NCI-H1092 (cell line): Measurements from ENCODE around the gene MUC20.
"Not testable (repeated sequence)": the region's sequence is repeated elsewhere in the genome, so short reads cannot be mapped to it uniquely, and the experiment has no call there.

ENCODE experiments used
- DNase-seq: peaks from one replicate; lab custom pipeline; 2025; lab: John Stamatoyannopoulos, UW

MUC20 gene

GRCh38 chr3:195731356-195731905, 10.7 kb downstream of the MUC20 start:
- no peak for DNase-seq

- no peak for DNase-seq
Observed at GRCh38 chr3:195732940-195733339, 12.2 kb downstream of the MUC20 start.

- no peak for DNase-seq
Observed at GRCh38 chr3:195735036-195735695, 14.4 kb downstream of the MUC20 start.

- DNase-seq = no peak
Observed at GRCh38 chr3:195736866-195737490, 16.2 kb downstream of the MUC20 start.

GRCh38 chr3:195737782-195738181, 17.0 kb downstream of the MUC20 start:
- not testable (repeated sequence) for DNase-seq

GRCh38 chr3:195738274-195739044, 17.7 kb downstream of the MUC20 start:
- no peak for DNase-seq

GRCh38 chr3:195739561-195740111, 18.9 kb downstream of the MUC20 start:
- DNase-seq = no peak

GRCh38 chr3:195744437-195744836, 23.7 kb downstream of the MUC20 start:
- no peak for DNase-seq

- no peak for DNase-seq
Observed at GRCh38 chr3:195746346-195746745, 25.6 kb downstream of the MUC20 start.

GRCh38 chr3:195746751-195747150, 26.0 kb downstream of the MUC20 start:
- DNase-seq = no peak

- DNase-seq = no peak
Observed at GRCh38 chr3:195748661-195749060, 27.9 kb downstream of the MUC20 start.

- not testable (repeated sequence) for DNase-seq
Observed at GRCh38 chr3:195749101-195749500, 28.3 kb downstream of the MUC20 start.

GRCh38 chr3:195750797-195751520, 30.2 kb downstream of the MUC20 start:
- DNase-seq = no peak

- DNase-seq = no peak
Observed at GRCh38 chr3:195751560-195751959, 30.8 kb downstream of the MUC20 start.

- no peak for DNase-seq
Observed at GRCh38 chr3:195752066-195752465, 31.3 kb downstream of the MUC20 start.

- DNase-seq = no peak
Observed at GRCh38 chr3:195752546-195753331, 32.0 kb downstream of the MUC20 start.

- no peak for DNase-seq
Observed at GRCh38 chr3:195753581-195753980, 32.8 kb downstream of the MUC20 start.

GRCh38 chr3:195754141-195754540, 33.4 kb downstream of the MUC20 start:
- no peak for DNase-seq

GRCh38 chr3:195754906-195755305, 34.1 kb downstream of the MUC20 start:
- DNase-seq = no peak

GRCh38 chr3:195755391-195755790, 34.6 kb downstream of the MUC20 start:
- no peak for DNase-seq
